Keratinocyte (primary cell): Measurements from ENCODE around the gene INO80D. TPM values are rescaled to one million over a fixed set of nuclear protein-coding genes. Genes with fewer than 3 reads are reported as not detected.

Experiments
- DNase-seq: peaks from one replicate; pipeline ENCODE4 v3.0.0-alpha.2; 2011; ENCODE audit warnings: low read depth, missing footprints, low spot score
- FAIRE-seq: peaks from 2 replicates; lab custom pipeline; 2011; peaks lifted over from hg19 to GRCh38; lab: Jason Lieb, UNC
- H2AFZ ChIP-seq: 2 replicates; pipeline ENCODE4 v1.6.0; 2012; ENCODE audit warnings: low read length, control low read depth, inconsistent platforms; ENCODE audit not compliant: control insufficient read depth
- H3K27ac ChIP-seq: 2 replicates; pipeline ENCODE4 v1.5.1; 2011; ENCODE audit warnings: low read length; ENCODE audit not compliant: control insufficient read depth, insufficient read depth
- H3K27me3 ChIP-seq: 3 replicates; pipeline ENCODE4 v1.6.0; 2011; ENCODE audit warnings: low read length; ENCODE audit not compliant: control insufficient read depth, insufficient read depth; ENCODE audit errors: extremely low read depth
- H3K36me3 ChIP-seq, 2 experiments: 2 replicates in 1 of 2; 3 replicates in 1 of 2; pipeline ENCODE4 v1.5.1; 2011; ENCODE audit warnings: low read length in 2 of 2, mild to moderate bottlenecking in 1 of 2; ENCODE audit not compliant: control insufficient read depth in 2 of 2, insufficient read depth in 2 of 2; ENCODE audit errors: extremely low read depth in 1 of 2
- H3K4me1 ChIP-seq: 3 replicates; pipeline ENCODE4 v1.5.1; 2011; ENCODE audit warnings: low read length; ENCODE audit not compliant: control insufficient read depth, insufficient read depth; ENCODE audit errors: extremely low read depth
- H3K4me2 ChIP-seq: 3 replicates; pipeline ENCODE4 v1.6.0; 2011; ENCODE audit warnings: low read depth, low read length; ENCODE audit not compliant: control insufficient read depth, insufficient read depth; ENCODE audit errors: extremely low read depth
- H3K4me3 ChIP-seq, 3 experiments: fragments of 200-600 bp in 1 of 3; sonication (generic) in 1 of 3; 2 replicates in 2 of 3; 3 replicates in 1 of 3; pipeline ENCODE4 v1.5.1; 2011 to 2016; ENCODE audit warnings: low read length in 3 of 3, mild to moderate bottlenecking in 3 of 3, control low read depth in 2 of 3, inconsistent platforms in 1 of 3, low read depth in 1 of 3, mixed read lengths in 1 of 3, mixed run types in 1 of 3, moderate library complexity in 1 of 3; ENCODE audit not compliant: control insufficient read depth in 2 of 3, insufficient read depth in 2 of 3; ENCODE audit errors: extremely low read depth in 1 of 3
- H3K79me2 ChIP-seq: 2 replicates; pipeline ENCODE4 v1.6.0; 2012; ENCODE audit warnings: low read length; ENCODE audit not compliant: control insufficient read depth, insufficient read depth
- H3K9ac ChIP-seq: 3 replicates; pipeline ENCODE4 v1.6.0; 2011; ENCODE audit warnings: low read length; ENCODE audit not compliant: control insufficient read depth, insufficient read depth; ENCODE audit errors: extremely low read depth
- H3K9me1 ChIP-seq: 3 replicates; pipeline ENCODE4 v1.6.0; 2011; ENCODE audit warnings: low read length; ENCODE audit not compliant: control insufficient read depth, insufficient read depth; ENCODE audit errors: extremely low read depth
- H3K9me3 ChIP-seq: 2 replicates; pipeline ENCODE4 v1.5.1; 2012; ENCODE audit warnings: low read depth, low read length; ENCODE audit not compliant: control insufficient read depth
- H4K20me1 ChIP-seq: 3 replicates; pipeline ENCODE4 v1.6.0; 2011; ENCODE audit warnings: low read length; ENCODE audit not compliant: control insufficient read depth, insufficient read depth; ENCODE audit errors: extremely low read depth
- CTCF ChIP-seq, 3 experiments: IDR thresholded peaks in 1 of 3; conservative IDR thresholded peaks in 1 of 3; optimal IDR thresholded peaks in 1 of 3; 2 replicates in 2 of 3; 3 replicates in 1 of 3; pipeline versions ENCODE3 to v1.5.1; 2011; ENCODE audit warnings: low read length in 3 of 3, mild to moderate bottlenecking in 3 of 3, moderate library complexity in 2 of 3, control low read depth in 1 of 3, inconsistent platforms in 1 of 3; ENCODE audit not compliant: insufficient read depth in 2 of 3; ENCODE audit errors: extremely low read depth in 1 of 3
- EZH2 ChIP-seq: IDR thresholded peaks from one replicate; pipeline ENCODE4 v1.6.1; 2012; ENCODE audit warnings: inconsistent platforms, mild to moderate bottlenecking, low read length, moderate library complexity
- dilution Hi-C: fragments of 300-500 bp; cut with MboI; formaldehyde crosslinking; loops from one replicate; pipeline ENCODE4 v1.7.0; 2020; ENCODE audit warnings: low sequenced_read_pairs; ENCODE audit not compliant: extremely low pct_ligation_motif_present
- polyA plus RNA-seq, 5 experiments: library from polyadenylated mRNA; depleted of rRNA in 3 of 5; stranded (reverse) in 3 of 5; stranded (forward) in 1 of 5; unstranded in 1 of 5; fragments of >200 nt; gene quantifications; 1 replicate in 1 of 5; 2 replicates in 3 of 5; 3 replicates in 1 of 5; pipeline versions ENCODE4 v1.2.1 to v1.2.3, GENCODE V29; 2011 to 2012; ENCODE audit warnings: missing spikeins in 2 of 5, low read depth in 1 of 5, low replicate concordance in 1 of 5

Gene INO80D
- polyA plus RNA-seq, 1 donor (not counting 4 experiments of a cell fraction or from before 2014, with no cell fraction given) = 4.1 TPM

DNA sequence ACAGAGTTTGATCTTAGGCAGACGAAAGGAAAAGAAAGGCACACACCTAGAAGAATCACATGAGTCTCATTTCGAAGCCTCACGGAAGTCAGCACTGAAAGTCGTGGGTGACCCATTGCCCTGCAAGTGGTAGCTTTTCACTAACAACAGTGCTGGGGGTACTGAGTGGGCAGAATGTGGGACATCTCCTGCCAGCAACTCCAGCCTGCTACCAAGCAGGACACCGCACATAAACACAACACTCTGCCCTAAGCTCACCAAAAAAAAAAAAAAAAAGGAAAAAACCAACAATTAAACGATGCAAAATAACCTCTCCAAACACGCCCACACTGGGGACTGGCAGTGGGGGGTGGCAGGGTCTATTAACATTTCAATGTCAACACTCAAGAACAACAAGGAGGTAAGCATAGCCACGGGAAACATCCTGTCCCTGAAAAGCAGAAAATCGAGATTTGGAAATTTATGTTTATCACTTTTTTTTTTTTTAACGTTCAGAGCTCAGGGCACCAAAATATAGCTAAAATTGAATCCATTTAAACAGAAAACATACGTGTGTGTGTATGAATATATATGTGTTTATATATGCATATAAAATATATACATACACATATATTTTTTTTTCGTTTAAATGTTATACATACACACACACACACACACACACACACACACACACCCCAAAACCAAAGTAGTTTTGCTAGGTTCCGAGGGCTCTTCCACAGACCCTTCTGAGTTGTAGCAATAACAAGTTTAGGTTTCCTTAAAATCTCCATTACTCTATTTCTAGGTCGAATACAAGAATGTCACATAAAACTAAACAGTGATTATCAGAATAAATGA, 2.2 kb downstream of the INO80D start:
- H4K20me1 ChIP-seq = no peaks in the 10 kb centered on the region
- peak overlapping the region; percentile 53 to 94 (median 92) for H3K4me3 ChIP-seq
- H3K4me1 ChIP-seq = peaks cover 10% of the 10 kb centered on the region
- no peaks in the 10 kb centered on the region for H3K9me1 ChIP-seq
- peak; percentile 51 for FAIRE-seq
- peak overlapping the region; percentile 96 for H3K27ac ChIP-seq
- DNase-seq = no peak
- H3K79me2 ChIP-seq = peaks cover 66% of the 10 kb centered on the region
- H3K9me3 ChIP-seq = no peaks in the 10 kb centered on the region
- dilution Hi-C loops = no loop called here
- H3K36me3 ChIP-seq = no peaks in the 10 kb centered on the region
- peak overlapping the region; percentile 98 for H3K9ac ChIP-seq
- H2AFZ ChIP-seq = peak overlapping the region; percentile 56
- no peak for TF ChIP-seq EZH2
- no peak for TF ChIP-seq CTCF (optimal IDR thresholded peaks at IDR 0.05 in 1 of 3, IDR thresholded peaks at IDR 0.05 in 1 of 3, conservative IDR thresholded peaks at IDR 0.05 in 1 of 3; ENCODE audit: extremely low read depth in 1 of 3, insufficient read depth in 2 of 3, low read length in 3 of 3)
- peak overlapping the region; percentile 97 for H3K4me2 ChIP-seq
- H3K27me3 ChIP-seq = no peaks in the 10 kb centered on the region

DNA sequence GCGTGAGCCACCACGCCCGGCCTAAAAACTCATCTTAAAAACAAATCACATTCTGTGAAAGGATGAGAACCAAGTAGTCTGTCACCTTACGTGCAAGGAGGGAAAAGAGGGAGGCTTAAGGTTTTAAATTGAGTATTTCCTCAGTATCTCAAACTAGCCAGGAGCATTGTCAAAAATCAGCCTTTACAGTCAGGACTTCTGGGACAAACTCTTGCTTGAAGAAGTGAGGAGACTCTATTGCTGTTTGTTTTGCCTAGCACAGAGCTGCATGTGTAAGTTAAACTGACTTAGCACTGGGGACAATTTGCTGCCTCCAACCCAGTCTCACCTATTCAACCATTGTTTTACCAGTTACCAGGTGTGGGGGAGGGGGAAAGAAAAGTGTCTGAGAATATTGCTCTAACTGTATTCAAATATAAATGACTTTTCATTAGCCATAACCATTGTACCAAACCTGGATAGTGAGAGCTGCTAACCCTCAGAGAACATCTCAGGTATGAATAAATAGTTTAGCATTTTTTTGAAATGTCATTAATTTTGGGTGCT, 3.6 kb downstream of the INO80D start:
- H3K27ac ChIP-seq = no peak overlapping the region
- dilution Hi-C loops = no loop called here
- no peak overlapping the region for H3K9ac ChIP-seq
- no peaks in the 10 kb centered on the region for H4K20me1 ChIP-seq
- H3K79me2 ChIP-seq = peaks cover 69% of the 10 kb centered on the region
- no peak overlapping the region for H3K4me3 ChIP-seq
- H3K27me3 ChIP-seq = no peaks in the 10 kb centered on the region
- no peaks in the 10 kb centered on the region for H3K36me3 ChIP-seq
- no peaks in the 10 kb centered on the region for H3K9me3 ChIP-seq
- no peak overlapping the region for H3K4me2 ChIP-seq
- FAIRE-seq (no peak), DNase-seq (no peak)
- H3K4me1 ChIP-seq = peaks cover 8% of the 10 kb centered on the region
- H2AFZ ChIP-seq = no peak overlapping the region
- no peaks in the 10 kb centered on the region for H3K9me1 ChIP-seq
- no peak for TF ChIP-seq CTCF (optimal IDR thresholded peaks at IDR 0.05 in 1 of 3, IDR thresholded peaks at IDR 0.05 in 1 of 3, conservative IDR thresholded peaks at IDR 0.05 in 1 of 3; ENCODE audit: extremely low read depth in 1 of 3, insufficient read depth in 2 of 3, low read length in 3 of 3)
- no peak for TF ChIP-seq EZH2
